GM18511 (cell line): Measurements from ENCODE around the gene INSYN2B.

ENCODE experiments used
- ATAC-seq: cut with Tn5 transposase; IDR thresholded peaks from one replicate; pipeline ENCODE4 v1.9.1; 2021; ENCODE audit warnings: mild to moderate bottlenecking, moderate library complexity; ENCODE audit not compliant: unreplicated experiment

Gene INSYN2B

DNA sequence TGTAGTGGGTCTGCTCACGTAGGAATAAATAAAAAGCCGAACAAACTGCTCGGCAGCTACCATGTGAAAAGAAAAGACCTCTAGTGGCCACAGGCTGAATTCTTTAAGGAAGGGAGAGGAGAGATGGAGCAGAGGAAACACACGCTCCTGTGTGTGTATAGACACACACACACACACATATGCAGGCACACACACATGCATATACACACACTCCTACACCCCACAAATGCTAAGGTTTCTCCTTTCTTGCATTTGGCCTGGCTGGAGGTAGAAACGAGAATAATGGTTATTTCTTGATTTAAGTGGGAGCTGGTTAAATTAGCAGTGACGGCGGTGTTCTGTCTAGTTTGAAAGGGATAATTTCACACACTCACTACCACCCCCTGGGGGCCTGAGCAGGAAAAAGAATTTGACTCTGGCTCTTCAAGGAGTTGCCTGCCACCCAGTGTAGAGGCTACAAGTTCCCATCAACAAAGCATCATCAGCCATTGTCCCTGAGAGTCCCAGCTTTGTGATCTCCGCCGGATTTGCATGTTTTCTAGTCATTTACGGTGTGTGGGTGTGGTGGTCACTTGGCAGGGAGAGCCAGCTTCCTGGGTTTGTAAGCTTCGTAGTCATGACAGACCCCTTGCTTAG is at the start of gene INSYN2B:
INSYN2B (minus strand) TSS at position 78 of the 636 bp plus-strand sequence. CDS start 96,597 bp downstream, outside the sequence.
- ATAC-seq, result peak; percentile 73

DNA sequence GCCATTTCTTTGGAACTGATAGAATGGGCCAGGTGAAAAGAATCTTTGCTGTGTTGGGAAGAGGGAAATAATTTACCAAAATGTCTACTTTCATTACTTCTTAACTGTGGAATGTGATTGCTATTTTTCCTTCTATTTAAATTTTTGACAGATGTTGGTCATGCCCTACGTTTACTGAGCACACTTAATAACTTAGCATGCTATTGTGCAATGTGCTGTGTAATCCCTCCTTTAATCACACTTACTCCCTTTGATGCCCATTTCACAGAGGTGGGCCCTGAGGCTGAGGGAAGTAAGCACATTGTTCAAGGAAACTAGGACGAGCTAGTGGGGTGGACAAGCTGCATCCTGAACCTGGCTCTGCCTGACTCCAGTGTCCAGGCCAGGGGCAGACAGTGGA is 47.8 kb upstream of the INSYN2B start:
- ATAC-seq, result no peak

DNA sequence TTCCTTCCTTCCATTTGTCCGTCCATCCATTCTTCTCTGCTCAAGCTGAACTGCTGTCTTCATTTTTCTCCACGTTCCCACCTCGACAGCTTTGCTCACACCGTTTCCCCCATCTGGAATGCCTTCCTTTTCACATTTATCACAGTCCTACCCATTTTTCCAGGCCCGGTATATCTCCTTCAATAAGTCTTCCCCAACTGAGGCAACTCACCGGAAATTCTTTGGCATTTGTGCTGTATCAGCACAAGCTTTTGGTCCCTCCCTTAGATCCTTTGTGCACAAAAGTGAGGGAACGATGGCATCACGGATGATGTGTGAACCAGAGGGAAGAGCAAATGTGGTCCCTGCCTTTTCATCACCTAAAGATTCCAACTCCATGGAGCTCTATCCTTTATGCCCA is 45.6 kb upstream of the INSYN2B start:
- no peak for ATAC-seq

DNA sequence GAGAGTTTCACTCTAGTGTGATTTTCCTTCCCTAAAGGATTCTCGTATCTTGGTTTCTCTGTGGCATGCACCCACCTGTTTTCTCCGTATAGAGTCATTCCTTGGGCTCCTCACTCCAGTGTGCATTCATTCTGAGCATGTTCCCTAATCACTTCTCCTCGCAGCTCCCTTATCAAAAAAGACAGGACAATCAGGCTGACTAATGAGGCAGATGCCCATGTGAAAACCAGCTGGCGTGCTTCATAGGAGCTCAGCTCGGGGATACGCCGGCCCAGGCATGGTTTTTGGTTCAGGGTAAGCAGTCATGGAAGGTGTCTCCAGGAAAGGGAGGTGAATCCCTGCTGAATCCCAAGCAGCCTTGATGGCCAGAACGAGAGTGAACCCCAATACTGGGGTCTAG is 41.2 kb upstream of the INSYN2B start:
- no peak for ATAC-seq

DNA sequence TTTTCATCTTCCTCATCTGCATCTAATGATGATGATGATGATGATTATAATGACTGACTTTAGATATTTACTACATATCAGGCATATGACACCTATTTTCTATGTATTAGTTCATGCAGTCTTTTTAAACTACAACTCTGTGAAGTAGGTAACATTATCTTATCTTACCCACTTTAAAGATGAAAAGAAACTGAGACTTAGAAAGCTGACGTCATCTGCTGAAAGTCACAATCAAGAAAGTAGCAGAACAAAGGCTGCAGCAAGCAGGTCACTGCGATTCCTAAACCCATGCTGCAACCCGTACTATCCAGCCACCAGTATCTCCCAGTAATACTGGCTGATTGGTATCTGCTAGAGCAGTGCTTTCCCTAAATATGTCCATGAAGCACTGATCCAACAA is 40.1 kb upstream of the INSYN2B start:
- no peak for ATAC-seq

DNA sequence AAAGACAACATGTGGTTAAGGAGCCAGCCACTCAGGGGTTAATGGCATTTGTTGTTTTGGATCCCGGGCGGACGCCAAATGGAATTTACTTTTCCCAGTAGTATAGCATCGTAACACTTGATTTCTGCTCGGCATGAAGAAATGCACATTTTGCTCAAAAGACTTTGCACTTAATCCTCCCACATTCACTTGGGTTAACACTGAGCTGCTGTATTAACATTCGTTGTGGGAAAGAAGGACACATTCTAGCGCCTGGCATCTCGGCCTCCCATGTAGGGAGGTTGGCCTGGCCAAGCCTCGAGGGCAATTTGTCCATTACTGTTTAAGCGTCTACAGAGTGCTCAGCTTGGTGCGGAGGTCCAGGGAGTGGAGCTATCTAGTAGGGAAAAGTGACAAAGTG is 32.3 kb upstream of the INSYN2B start:
- ATAC-seq, result no peak

DNA sequence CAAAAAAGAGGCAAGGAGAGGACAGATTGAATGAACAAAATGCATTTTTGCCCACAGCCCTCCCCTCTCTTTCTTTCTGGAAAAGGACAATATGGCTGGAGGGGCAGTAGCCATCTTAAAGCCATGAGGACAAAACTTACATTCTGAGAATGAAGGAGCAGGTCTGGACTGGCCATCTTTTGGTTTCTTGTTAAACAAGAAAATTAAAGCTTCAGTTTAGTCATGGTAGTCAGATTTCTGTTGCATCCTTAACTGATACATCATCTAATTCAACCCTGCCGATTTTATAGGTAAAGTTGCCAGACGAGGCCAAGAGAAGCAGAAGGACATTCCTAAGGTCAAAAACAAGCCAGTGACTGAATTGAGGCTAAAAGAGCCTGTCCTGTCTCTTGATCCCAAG is 31.5 kb upstream of the INSYN2B start:
- ATAC-seq, result no peak

DNA sequence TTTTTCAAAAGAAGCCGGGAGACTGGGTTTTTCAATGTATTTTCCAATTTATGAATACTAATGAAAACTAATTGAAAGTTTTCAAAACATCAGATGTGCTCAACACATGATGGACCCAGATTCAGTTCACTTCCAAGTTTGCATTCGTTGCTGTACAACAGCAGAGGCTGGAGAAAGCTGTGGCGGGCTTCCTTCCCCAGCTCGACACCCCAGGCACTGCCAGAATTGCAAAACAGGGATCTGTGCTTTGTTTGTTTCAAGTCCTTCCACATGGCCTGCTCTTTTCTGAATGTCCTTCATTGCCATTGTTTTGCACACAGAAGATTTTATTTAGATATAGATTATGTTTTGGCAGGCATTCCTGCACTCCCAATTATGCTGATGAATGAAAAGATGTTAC is 30.3 kb upstream of the INSYN2B start:
- no peak for ATAC-seq

DNA sequence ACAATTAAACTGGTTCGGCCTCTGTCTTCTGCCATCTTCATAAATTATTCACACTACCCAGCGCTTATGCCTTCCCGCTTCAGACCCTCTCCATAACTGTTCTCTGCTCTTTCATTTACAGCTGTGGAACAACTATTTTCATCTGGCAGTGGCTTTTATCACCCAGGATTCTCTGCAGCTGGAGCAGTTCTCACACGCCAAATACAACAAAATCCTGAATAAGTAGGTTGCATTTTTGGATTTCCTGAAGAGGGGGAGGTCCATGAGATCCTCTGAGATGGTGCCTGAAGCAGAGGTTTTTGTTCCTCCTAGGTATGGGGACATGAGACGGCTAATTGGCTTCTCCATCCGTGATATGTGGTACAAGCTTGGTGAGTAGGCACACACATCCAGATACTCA is 28.1 kb upstream of the INSYN2B start:
- no peak for ATAC-seq

DNA sequence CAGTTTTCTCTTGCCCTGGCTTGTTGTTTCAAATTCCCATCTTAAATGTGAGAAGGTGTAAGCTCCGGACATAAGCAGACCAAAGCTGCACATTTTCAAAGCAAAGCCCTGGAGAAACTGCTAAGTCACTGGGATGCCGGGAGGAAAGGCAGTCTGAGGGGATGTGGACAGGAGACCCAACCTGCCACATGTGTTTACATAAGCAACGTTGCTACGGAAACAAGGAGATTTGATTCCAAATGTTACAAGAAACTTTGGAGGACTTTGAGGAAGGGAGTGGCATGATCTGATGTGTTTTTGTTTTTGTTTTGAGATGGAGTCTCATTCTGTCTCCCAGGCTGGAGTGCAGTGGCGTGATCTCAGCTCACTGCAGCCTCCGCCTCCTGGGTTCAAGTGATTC is 25.7 kb upstream of the INSYN2B start:
- no peak for ATAC-seq

DNA sequence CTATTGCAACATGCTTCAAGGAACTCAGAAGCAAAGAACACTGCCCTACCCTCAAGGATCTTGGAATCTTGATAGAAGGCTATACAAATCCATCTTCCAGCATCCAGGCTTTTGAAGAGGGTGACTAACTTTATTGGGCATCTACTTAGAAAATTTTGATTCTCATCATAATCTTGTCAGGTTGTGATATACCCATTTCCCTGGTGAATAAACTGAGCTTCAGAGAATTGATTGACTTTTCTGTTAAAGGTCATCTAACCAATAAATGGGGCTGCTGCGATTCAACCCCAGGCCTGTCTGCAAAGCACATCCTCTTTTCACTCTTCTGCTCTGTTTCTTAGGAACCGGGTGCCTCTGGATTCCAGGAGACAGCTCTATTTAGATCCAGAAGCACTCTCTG is 19.9 kb upstream of the INSYN2B start:
- ATAC-seq, result no peak

DNA sequence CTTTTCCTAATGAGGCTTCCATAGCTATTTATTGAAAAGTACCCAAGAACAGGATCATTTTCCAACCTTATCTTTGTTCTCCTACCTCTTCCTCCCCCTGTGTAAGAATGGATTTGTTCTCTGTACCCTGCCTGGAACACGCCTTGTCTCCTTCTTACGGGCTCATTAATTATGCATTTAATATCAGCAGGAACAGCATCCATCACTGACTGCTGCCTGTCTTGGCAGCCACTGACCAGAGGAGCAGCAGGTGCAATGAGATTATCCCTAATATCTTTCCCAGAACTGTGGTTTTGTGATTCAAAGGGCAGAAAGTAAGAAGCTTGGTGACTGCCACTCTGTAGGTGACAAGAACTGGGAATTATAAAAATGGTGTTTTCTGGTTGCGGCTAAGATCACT is 19.3 kb upstream of the INSYN2B start:
- no peak for ATAC-seq

DNA sequence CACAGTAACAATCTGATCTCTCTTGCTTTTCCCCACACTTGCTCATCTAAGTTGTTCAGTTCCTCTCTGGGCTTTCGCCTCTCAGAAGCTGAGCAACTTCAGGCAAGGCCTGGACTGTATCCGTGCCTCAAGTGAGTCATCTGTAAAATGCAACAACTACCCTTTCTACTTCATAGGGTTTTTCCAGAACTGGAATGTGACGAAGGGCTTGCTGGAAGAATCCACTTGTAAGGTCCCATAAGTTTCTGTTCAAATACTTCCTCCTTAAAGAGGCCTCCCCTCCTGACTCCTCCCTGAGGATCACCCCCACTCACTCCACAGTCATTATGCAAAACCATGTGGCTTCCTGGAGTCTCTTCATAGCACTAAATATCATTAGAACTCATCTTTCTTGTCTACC is 17.5 kb upstream of the INSYN2B start:
- ATAC-seq, result peak; percentile 65

DNA sequence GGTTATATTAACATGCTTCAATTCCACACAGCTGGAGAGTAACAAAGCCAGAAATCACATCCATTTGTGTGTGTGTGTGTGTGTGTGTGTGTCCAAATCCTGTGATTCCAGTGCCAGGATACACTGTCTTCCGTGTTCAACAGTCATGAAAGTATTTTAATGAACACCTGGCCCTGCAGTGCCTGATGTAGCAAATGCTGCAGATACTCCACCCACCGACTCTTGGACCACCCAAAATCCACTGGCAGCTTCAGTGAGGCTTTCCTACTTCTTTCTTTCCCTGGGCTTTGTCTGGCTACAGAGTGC is 13.1 kb upstream of the INSYN2B start:
- ATAC-seq, result no peak

DNA sequence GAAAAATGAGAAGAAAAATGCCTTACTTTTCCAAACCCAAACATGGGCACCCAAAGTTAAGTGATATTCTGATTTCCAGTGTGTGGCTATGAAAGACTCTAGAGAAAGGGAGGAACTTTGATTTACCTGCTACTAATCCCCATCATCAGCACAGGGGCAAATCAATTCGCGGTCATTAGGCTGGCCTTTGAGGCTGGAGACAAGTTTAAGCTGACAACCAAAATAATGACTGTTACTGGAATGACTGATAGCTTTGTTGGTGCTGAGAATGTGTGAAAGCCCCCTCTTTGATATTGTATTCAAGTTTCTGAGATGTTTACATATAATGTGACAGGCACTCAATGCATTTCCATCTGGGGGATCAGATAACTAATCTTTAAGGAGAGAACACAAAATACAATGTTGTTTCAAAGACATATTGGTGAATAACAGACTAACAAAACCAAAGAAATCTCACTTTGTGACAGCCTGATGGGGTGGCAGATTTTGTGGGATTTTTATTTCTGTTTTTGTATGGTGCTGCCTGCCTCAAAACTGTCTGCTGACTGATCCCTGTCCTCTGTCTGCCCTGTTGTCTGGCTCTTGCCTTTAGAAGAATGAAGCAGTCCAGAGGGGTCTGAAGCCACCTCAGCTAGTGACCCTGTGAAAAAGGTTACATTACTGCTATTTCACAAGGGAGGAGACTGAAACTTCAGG is 12.6 kb upstream of the INSYN2B start:
- ATAC-seq, result no peak

DNA sequence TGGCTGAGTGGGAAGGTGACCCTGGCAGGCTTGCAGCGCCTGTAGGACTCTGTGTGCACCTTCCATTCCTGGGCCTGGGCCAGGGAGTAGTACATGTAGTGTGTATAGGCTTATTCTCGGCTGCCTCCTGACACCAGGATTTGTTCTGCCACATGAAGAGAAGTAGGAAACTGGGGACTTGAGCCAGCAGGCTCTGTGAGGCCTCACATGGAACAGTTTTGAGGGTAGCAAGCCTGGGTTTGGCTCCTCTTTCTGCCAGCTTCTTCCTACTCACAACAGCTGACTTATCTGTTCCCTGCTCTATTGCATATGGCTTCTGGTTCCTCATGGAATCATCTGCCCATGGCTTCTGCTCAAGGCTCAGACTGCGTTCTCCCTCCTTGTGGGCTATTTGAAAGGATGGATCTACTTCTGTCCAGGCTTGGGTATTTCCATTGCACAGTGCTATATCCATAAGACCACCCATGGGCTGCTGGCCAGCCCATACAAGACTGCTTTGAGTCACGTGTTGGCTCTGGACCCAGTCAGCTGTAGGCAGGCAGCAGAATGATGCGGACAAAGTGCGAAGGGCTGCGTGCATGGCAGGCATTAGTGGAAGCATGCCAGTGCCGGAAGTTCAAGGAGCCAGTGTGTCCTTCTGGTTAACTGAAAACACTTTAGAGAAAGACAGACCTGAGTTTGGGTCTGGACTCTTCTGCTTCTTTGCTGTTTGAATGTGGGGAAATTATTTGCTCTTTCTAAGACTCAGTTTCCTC is 11.0 kb upstream of the INSYN2B start:
- ATAC-seq, result no peak

DNA sequence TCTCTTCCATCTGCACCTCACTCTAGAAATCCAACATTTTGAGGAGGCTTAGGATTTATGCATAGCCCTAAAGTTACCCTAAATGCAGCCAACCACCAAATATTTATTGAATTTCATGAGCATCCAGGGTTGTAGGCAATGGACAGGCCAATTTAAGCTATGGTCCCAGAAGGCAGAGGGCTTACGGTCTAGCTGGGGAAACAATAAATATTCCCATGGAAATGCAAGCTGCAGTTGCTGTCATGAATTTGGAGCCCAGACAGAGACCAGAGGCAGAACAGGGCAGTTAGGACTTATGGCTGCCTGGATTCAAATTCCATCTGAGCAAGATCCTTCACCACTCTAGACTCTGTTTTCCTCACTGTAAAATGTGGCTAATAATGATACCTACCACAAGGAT is 9.1 kb upstream of the INSYN2B start:
- no peak for ATAC-seq

DNA sequence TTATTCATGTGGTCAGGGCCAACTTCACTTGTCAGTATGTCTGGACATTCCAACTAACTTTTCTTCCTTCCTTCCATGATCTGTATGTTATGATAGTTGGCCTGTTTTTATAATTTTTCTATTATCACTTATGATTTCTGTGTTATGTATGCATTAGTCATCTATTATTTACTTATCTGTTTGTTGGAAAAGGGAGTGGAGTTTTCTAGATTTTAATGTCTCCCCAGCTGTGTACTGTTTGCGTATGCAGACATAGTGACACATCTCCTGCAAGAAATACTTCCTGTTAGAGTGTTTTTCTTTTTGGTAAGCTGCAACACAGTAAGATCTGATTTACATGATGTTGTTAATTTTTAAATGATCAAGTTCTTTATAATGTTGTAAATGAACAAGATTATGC is 8.7 kb upstream of the INSYN2B start:
- ATAC-seq, result no peak

DNA sequence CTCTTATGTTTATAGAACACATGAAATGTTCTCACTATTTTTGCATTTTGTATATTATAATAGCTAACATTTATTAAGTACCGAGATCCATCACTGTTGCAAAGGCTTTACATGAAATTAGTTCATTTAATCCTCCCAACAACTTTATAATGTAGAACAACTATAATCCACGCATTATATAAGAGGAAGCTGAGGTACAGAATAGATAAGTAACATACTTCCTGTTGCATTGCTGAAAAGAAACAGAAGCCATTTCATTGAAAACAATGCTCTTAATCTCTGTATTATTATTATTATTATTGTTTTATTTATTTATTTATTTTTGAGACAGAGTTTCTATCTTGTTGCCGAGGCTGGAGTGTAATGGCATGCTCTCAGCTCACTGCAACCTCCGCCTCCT is 7.9 kb upstream of the INSYN2B start:
- no peak for ATAC-seq

DNA sequence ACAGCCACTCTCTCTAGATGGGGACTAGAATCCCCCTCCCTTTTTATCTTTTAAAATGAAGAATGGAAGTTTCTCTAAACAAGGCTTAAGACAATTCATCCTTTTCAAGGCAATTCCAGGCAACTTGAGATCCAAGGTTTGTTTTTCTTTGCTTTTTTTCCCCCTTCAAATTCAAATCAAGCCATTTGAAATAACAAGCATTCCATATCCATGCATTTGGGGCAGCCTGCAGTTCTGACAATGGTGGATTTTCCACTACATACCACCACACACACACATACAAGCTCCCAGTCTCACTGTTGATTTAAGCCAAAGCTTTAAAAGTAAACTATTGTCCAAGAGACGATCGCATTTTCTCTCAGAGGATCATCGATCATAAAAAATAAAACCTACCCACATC is 424 bp downstream of the INSYN2B start:
- ATAC-seq, result no peak

DNA sequence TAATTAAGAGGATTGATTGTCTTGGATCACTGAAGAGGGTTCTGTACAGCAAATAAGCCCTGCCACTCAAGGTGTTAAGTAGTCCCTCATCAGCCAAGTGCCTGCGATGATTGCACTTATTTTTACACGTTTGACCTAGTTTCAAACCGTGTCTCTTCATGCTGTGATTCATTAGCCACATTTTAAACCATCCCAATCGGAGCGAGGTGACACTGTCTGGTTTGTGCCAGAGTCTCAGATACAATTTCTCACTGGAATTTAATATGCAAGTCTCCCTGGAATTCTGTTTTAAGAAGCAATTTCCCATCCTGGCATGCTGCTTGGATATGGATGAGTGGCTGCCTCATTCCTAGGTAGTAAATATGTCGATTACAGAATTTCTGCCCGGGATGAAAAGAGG is 1.6 kb downstream of the INSYN2B start:
- ATAC-seq, result no peak

DNA sequence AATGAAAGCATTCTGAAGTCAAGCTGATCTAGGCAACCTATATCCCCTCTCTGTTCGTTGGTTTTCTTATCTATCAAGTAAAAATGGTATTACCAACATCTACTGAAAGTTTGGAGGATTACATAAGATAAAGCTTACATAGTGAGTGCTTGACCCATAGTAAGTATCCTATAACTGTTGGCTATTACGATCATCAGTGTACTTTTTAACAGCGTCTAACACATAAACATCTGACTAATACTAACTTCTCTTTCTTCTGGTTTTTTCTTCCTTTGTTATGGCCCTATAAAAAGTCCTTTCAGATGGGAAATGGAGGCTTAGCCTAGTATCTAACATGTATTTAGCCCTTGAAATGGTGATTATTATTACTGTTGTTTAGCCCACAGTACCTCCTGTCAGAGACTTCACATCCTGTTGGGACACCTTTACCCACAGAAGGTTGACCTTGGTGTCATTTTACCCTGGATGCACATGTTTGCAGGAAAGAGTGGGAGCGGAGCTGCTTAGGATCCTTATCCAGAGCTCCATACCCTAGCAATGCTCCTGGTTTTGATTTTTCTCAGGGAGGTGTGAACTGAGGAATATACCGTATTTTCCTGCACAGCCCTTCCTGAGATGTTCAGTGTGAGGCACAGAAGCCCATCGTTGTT is 6.0 kb downstream of the INSYN2B start:
- no peak for ATAC-seq
